ENCODE measurements around the gene EIF5B. TPM values are rescaled to one million over a fixed set of nuclear protein-coding genes. Genes with fewer than 3 reads are reported as not detected.
"Not testable (repeated sequence)": the region's sequence is repeated elsewhere in the genome, so short reads cannot be mapped to it uniquely, and the experiment has no call there.

EIF5B gene
- total RNA-seq, 1 donor from 2014 or later: 44.8 TPM

GRCh38 chr2:99356853-99357252 is 19.7 kb downstream of the EIF5B start:
- no peak for DNase-seq (ENCODE audit: extremely low spot score, unreplicated experiment)
- peaks cover 17% of the 10 kb centered on the region for H3K36me3 Mint-ChIP-seq
- no peaks in the 10 kb centered on the region for H3K27me3 Mint-ChIP-seq
- peaks cover 8% of the 10 kb centered on the region for H3K4me1 Mint-ChIP-seq (ENCODE audit: unreplicated experiment)
- no peaks in the 10 kb centered on the region for H3K9me3 Mint-ChIP-seq
- no peak for TF ChIP-seq CTCF (conservative IDR thresholded peaks at IDR 0.05)
- no peak overlapping the region for H3K27ac Mint-ChIP-seq
- no peak overlapping the region for H3K4me3 Mint-ChIP-seq

GRCh38 chr2:99365661-99366060 is 28.5 kb downstream of the EIF5B start:
- no peak overlapping the region for H3K4me3 Mint-ChIP-seq
- H3K9me3 Mint-ChIP-seq: no peaks in the 10 kb centered on the region
- peaks cover 27% of the 10 kb centered on the region for H3K36me3 Mint-ChIP-seq
- DNase-seq (ENCODE audit: extremely low spot score, unreplicated experiment): no peak
- no peak for TF ChIP-seq CTCF (conservative IDR thresholded peaks at IDR 0.05)
- no peak overlapping the region for H3K27ac Mint-ChIP-seq
- no peaks in the 10 kb centered on the region for H3K4me1 Mint-ChIP-seq (ENCODE audit: unreplicated experiment)
- H3K27me3 Mint-ChIP-seq: no peaks in the 10 kb centered on the region

GRCh38 chr2:99368854-99369253 is 31.7 kb downstream of the EIF5B start:
- DNase-seq (ENCODE audit: extremely low spot score, unreplicated experiment); H3K27ac Mint-ChIP-seq; H3K4me3 Mint-ChIP-seq; H3K4me1 Mint-ChIP-seq (ENCODE audit: unreplicated experiment); H3K27me3 Mint-ChIP-seq; H3K9me3 Mint-ChIP-seq: not testable (repeated sequence)
- peaks cover 41% of the 10 kb centered on the region for H3K36me3 Mint-ChIP-seq

- peaks cover 51% of the 10 kb centered on the region for H3K36me3 Mint-ChIP-seq
- H3K9me3 Mint-ChIP-seq: peaks cover 4% of the 10 kb centered on the region
- no peak for TF ChIP-seq CTCF (conservative IDR thresholded peaks at IDR 0.05)
- H3K27me3 Mint-ChIP-seq: no peaks in the 10 kb centered on the region
- H3K4me1 Mint-ChIP-seq (ENCODE audit: unreplicated experiment): no peaks in the 10 kb centered on the region
- DNase-seq (ENCODE audit: extremely low spot score, unreplicated experiment): no peak
- no peak overlapping the region for H3K4me3 Mint-ChIP-seq
- no peak overlapping the region for H3K27ac Mint-ChIP-seq
These were observed 36.0 kb downstream of the EIF5B start for GRCh38 chr2:99373144-99373543.

- no peak for DNase-seq (ENCODE audit: extremely low spot score, unreplicated experiment)
- peaks cover 52% of the 10 kb centered on the region for H3K36me3 Mint-ChIP-seq
- H3K4me3 Mint-ChIP-seq: no peak overlapping the region
- H3K4me1 Mint-ChIP-seq (ENCODE audit: unreplicated experiment): no peaks in the 10 kb centered on the region
- H3K9me3 Mint-ChIP-seq: peaks cover 4% of the 10 kb centered on the region
- no peak overlapping the region for H3K27ac Mint-ChIP-seq
- TF ChIP-seq CTCF (conservative IDR thresholded peaks at IDR 0.05): no peak
- H3K27me3 Mint-ChIP-seq: no peaks in the 10 kb centered on the region
These were observed 37.6 kb downstream of the EIF5B start for GRCh38 chr2:99374747-99375146.

GRCh38 chr2:99376254-99376864 is 39.2 kb downstream of the EIF5B start:
- no peak for DNase-seq (ENCODE audit: extremely low spot score, unreplicated experiment)
- Mint-ChIP-seq H3K36me3 (peaks cover 60% of the 10 kb centered on the region), H3K27ac (no peak overlapping the region)

More at GRCh38 chr2:99376254-99376864, 39.2 kb downstream of the EIF5B start:
- no peaks in the 10 kb centered on the region for H3K4me1 Mint-ChIP-seq (ENCODE audit: unreplicated experiment)
- peaks cover 4% of the 10 kb centered on the region for H3K9me3 Mint-ChIP-seq
- no peak overlapping the region for H3K4me3 Mint-ChIP-seq
- TF ChIP-seq CTCF (conservative IDR thresholded peaks at IDR 0.05): no peak
- H3K27me3 Mint-ChIP-seq: no peaks in the 10 kb centered on the region
